Loucy (cell line): ENCODE data around the gene CNTN4.

Source experiments
- CTCF ChIP-seq: fragments of 200-600 bp; sonication (generic); conservative IDR thresholded peaks from 2 replicates; pipeline ENCODE4 v1.5.1; 2014; ENCODE audit warnings: mild to moderate bottlenecking, antibody characterized with exemption, low read length
- EZH2phosphoT487 ChIP-seq: fragments of 200-600 bp; IDR thresholded peaks from 2 replicates; pipeline ENCODE4 v1.6.1; 2018; ENCODE audit warnings: antibody characterized with exemption, mild to moderate bottlenecking, moderate library complexity, borderline replicate concordance

- no peak for TF ChIP-seq CTCF
- no peak for TF ChIP-seq EZH2phosphoT487
Measured at GRCh38 chr3:2861120-2861519, 762.5 kb downstream of the CNTN4 start.
